CD1c-positive myeloid dendritic cell (primary cell): ENCODE measurements around the gene NKAIN2.
"Not testable (repeated sequence)": the region's sequence is repeated elsewhere in the genome, so short reads cannot be mapped to it uniquely, and the experiment has no call there.

Source experiments
- DNase-seq: peaks from one replicate; pipeline ENCODE4 v3.0.0-alpha.2; 2016; ENCODE audit errors: extremely low spot score

Gene NKAIN2

DNA sequence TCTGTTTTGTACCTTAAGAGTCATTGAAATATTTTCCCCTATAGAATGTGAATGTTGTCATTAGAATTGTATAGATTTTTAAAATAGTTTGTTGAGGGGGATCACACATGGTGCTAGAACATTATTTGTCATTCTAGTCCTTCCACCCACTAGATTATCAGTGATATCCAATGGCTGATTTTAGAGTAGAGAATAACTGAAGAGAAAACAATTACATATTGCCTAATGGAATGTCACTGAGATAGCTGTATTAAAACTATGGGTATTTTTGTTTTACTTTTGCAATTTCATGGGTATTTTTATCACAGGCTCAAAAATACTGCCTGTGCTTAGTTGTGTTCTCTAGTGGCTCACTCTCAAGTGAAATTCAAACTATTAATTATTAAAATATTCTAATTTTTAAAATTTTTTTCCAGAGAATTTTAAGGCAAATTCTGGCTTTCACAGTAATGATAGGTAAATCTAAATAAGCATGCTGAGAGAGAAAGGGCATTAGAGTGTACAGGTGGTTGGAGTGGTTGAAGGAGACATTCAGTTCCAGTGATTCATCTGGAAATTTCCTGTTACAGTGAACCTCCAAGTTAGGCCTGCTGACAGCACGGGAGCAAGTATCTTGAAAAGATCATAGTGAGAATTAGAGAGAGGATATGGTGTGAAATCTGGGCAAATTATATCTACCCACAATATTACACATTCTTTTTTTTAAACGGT, 399.6 kb downstream of the NKAIN2 start:
- DNase-seq, result no peak

DNA sequence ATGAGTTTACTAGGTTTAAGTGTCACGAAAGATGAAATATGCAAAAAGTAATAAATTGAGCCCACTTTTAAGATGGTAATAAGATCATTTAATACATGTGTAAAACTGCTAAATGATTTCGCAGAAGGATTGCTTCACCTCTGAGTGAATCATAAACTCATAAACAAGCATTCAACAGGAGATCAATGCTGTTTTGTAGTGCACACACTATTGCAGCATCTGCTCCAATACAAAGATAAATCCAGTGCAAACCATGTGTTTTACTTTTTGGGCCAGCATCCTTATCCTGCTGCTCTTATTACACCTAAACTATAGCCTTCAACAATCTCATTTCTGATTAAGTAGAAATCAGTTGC, 400.1 kb downstream of the NKAIN2 start:
- DNase-seq, result no peak

DNA sequence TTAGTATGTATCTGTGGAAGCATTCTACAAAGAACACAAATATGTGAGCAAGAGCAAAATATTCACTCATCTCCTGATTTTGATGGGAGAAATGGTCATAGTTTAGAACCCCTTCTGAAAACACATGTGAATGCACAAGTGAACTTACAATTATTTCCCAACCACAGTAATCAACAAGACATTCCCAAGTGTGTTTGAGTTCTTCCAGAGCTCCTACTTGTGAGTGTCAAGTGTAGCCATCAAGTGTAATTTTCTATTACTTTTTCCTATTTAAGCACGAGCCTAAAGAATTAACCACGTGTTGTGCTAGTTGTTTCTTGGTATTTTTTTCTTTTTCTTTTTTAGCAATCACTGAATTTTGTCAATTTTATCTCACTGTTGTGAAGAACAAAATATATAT, 402.3 kb downstream of the NKAIN2 start:
- DNase-seq, result no peak

DNA sequence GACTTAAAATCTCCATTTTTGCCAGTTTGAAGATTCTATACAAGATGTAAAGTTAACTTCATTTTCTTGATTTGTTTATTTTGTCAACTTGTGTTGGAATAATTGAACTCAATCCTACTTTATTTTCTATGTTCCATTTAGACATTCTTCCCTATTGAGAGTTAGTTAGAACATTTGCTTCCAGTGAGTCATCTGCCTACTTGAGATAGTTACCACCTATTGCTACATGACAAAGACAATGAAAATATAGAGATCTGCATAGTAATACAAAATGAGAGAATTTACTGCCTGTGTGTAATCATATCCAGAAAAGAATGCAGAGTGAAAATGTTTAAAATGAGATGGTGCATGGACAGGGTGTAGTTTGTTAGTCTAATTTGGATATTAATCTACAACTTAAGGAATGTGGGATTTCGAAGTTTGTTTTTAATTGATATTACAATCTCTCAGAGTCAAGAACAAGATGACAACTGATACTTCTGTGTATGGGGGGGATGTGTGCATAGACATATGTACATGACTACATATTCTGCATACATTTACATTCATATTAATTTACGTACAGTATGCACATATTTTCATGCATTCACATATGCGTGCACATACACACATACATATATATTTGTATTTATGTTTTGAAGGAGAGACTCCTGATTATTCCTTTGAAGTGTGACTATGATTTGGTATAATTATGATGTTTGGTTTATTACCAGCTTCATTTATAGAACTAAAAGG, 420.1 kb downstream of the NKAIN2 start:
- DNase-seq, result no peak

DNA sequence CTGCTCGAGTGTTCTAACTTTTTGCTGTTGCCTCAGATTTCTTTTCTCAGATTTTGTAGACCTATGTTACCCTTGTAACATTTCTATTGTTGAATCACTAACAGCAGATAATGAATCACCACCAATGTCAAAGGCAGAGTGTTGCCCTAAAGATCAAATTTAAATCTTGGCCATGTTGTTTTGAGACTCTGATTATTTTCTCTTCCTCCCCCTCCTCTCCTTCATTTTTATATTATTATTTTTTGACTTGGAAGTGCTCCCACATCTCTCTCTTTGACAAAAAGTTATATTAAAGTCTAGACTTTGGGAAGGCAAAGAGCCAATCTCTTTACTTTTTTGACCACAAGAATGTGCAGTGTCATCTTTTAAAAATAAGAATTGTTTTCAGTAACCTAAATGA, 422.7 kb downstream of the NKAIN2 start:
- no peak for DNase-seq

DNA sequence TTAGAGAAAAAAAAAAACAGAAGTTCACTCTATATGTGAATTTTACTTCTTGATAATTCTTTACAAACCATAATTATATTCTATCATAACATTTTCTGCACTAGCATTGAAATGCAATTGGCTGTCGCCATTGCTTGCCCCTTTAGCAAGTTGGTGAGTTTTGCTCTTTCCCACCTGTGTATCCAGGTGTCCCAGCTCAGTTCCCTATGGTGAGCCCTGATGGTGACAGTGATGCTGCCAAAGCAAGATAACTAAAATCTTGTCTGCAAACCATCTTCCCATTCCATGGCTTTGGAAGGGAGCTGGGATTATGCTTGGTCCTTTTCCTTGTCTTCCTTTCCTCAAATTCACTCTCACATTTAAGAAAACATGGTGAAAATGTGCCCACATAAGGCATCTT, 429.6 kb downstream of the NKAIN2 start:
- no peak for DNase-seq

DNA sequence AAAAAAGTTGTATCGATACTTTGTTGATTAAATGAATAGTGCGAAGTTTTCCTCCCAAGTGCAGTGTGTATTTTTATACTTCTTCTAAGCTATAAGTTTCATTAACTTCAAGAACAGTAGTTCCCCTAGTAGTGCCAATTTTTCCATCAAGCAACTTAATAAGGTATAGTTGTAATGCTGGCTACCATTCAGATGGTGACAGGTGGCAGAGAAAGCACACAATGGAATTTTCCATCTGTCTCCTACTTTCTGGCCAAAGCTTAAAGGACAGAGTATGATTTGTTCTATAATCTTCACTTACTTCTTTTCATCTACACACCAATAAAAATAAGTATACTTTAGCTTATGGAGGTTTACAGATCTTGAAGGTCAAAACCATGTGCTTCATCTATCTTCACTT, 431.1 kb downstream of the NKAIN2 start:
- DNase-seq, result no peak

DNA sequence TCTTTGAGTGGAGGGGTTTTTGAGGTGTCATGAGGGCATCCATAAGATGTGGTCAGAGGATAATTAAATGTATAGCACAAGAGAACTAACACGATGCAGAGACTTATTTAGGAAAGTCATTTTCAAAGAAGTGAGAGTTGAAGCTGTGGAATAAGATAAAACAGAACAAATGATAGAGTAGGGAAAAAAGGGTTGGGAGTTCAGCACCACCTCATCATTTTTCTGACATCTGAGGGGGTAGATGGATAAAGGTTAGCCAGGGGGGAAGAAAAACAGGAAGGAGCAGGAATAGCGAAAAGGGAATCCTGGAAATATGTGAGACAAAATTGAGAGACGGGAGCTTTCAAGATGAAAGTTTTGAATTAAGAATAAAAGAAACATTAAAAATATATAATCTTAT, 434.2 kb downstream of the NKAIN2 start:
- no peak for DNase-seq

DNA sequence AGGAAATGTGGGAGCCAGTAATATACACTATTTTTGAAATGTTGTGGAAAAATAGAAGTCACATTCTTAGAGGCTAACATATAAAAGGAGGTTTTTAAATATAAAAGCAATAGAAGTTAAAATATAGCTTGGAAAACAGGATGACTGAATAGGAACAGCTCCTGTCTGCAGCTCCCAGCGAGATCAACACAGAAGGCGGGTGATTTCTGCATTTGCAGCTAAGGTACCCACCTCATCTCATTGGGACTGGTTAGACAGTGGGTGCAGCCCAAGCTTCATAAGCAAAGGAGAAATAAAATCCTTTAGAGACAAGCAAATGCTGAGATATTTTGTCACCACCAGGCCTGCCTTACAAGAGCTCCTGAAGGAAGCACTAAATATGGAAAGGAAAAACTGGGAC, 434.7 kb downstream of the NKAIN2 start:
- not testable (repeated sequence) for DNase-seq

DNA sequence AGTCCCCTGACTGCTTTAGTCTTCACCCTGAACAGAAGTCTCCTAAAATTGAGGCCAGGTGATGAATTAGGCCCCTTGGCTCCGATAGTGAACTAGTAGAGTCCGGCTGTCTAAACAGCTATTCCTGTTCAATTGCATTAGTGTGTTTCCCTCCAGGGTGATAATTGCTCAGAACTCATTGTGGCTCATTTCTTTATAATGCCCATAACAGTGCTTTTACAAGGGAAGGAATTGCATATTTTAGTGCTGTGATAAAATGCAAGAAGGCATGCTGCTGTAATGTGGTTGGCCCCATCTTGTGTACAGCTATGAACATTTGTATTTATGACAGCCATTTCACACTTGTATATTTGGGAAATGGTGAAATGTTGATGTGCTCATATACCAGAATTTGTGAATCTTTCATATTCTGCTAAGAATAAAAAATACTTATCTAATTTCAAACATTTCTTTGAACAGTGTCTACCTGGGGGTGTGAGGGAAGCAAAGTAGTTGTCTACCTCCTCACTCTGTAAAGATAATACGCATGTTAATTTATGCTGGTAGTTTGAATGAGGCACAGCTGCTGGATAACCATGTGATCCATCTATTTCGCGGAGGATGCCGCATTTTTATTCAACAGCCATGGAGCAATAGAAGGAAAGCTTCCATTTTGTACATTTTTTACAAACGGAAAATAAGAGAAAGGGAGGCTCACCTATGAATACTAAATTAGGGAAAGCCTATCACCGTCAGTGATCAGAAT, 451.4 kb downstream of the NKAIN2 start:
- DNase-seq, result no peak

DNA sequence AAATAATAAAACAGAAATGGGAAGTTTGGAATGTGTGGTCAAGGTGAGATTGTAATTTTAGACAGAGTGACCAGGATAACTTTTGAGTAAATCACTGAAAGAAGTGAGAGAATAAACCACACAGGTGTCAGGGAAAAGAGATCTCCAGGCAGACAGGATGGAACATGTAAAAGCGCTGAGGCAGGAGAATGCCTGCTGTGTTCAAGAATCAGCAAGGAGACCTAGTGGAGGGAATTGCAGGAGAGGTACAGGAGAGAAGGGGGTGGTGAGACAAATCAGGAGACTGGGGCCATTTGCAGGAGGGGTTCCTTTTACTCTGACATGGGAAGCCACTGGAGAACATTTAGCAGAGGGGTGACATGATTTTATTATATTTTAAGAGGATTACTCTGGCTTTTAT, 456.7 kb downstream of the NKAIN2 start:
- DNase-seq, result no peak

DNA sequence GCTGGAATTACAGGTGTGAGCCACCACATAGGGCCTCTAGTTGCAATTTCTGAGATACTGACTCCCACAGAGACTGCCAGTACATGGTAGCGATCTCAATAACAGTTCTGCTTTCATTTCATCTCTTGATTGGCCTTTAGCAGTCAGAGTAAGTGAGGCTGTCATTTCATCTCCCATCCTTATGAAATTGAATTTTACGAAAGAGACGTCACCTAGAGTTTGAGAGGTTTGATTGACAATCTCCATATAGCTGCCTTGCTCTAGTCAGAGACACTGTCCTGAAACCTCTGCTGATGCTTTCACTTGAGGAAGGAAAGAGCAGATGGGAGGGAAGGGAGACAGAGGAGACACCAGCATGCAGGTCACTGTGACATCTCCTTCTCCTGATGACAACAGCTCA, 466.1 kb downstream of the NKAIN2 start:
- no peak for DNase-seq

DNA sequence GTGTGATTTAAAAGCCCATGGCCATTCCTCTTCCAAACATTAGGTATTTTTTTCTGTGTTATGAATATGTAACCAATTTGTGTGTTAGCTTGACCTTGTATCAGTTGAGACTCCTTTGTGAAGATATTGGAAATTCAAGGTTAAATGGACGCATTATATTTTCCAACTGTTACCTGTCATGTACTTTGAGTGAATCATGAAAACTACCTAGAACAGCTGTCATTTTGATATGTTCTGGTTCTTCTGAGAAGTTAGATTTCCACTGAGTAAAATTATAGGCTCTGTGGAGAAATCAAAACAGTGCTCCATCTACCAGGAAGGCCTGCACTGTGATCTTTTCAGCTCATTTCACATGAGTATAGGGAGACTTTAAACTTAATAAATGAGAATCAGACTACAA, 470.0 kb downstream of the NKAIN2 start:
- DNase-seq, result no peak

DNA sequence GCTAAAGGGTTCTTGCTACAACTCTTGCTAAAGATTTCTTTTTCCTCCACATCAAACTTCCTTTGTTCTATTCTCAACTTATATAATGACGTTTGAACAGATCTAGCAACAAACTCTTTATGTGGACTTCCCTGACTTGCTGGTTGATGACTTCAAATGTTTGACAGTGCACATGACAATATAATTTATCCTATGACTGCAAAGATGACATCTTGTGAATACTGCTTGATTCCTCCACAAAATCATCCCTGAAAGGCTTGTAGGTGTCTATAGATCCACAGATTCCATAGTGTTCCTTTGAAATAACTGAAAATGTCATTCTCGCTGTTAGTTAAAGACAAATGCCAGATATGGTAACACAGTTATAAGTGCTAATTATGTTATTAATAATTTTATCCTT, 478.9 kb downstream of the NKAIN2 start:
- DNase-seq, result no peak

DNA sequence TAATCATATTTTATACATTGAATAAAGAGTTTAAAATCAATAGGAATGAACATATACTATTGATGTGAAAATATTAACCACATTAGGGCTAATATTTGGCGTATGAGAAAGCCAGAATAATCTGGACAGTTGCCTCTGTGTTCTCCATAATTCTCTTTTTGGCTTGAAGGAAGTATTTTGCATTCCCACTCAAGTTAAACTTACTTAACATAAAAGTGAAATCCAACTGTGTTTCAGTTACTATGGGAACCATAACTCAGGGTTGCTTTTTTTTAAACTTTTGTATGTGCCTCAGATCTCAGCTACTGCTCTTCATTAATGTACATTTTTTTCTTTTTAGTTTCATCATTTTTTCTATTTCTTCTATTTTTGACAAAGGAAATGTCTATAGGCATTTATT, 479.8 kb downstream of the NKAIN2 start:
- DNase-seq, result no peak

DNA sequence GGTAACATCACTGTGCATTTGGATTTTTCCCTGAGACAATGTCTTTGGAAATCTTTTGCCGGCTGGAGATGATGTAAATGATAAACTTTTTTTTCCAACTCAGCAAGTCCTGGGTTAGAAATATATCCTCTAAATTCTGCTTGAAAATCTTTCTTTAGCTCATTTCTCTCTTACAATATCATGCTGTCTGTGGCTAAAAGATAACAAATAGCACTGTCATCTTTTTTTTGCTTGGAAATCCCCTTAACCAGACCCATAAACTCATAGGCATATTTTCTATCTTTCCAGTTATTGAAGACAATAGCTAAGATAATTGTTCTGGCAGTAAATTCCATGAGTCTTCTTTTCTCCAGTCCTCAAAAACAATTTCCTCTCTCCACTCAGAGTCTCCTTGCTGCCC, 481.5 kb downstream of the NKAIN2 start:
- DNase-seq, result no peak

DNA sequence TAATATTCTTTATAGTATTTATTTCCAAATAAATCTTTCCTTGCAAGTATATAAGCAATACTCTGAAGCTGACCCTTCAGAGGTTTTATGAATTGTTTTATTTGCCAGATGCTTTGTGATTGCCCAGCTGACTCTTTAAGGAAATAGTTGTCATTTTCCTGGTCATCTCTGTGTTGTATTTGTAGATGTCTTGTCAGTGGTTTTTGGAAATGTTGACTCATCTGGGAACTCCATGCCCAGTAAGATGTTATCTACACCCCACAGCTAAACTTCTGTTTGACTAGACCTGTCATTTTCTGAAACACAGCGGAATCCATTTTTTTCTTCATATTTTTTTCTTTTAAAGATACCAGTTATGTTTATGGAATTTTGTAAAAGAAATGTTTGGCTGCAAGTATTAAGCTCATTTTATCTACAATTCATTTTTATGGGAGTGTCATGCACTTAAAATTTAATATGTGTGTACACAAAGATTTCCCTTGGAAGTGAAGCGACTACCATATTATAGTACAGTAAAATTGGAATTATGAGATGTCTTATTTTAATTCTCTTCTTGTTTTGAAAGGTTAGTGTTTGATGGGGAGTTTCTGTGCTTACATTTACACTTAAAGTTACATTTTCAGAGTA, 491.0 kb downstream of the NKAIN2 start:
- DNase-seq, result no peak

DNA sequence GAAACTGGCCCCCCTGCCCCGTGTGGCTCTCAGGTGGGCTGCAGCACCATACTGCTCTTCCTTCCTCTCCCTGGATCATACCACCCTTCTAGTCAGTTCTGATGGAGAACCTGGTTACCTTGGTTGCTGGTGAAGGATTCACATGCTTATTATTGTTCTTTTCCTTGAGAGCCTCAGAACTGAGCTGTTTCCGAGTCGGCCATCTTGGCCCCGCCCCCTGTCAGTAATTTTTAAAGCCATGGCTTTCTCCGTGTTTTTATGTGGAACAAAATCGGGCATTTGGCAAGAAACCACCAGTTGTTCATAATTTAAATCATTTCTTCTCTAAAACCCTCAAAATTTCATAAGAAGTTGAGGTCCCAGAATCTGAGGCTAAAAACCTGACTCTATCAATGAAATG, 493.8 kb downstream of the NKAIN2 start:
- no peak for DNase-seq

DNA sequence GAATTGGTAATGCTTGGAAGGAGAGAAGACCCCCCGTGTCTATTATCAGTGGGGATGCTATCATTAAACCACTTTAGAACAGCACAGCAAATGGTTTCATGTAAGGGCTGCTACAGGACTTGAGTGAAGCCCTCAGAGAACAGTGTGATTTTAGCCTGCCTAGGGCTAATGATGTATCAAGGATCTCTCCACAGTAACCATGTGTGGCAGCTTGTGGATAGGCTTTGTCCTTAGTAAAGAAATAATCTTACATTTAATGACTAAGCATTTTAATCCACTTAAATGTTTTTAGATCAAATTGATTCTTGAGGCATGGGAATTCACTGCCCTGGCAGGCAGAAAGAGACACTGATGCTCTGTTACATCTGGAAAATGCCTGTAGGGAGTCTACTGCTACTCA, 495.1 kb downstream of the NKAIN2 start:
- no peak for DNase-seq

DNA sequence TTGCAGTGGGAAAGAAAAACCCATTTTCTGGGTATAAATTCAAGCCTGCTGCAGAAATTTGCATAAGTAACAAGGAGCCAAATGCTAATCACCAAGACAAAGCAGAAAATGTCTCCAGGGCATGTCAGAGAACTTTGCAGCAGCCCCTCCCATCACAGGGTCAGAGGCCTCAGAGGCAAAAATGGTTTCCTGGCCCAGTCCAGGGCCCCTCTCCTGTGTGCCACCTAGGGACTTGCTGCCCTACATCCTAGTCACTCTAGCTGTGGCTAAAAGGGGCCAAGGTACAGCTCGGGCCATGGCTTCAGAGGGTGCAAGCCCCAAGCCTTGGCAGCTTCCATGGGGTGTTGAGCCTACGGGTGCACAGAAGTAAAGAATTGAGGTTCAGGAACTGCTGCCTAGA, 497.2 kb downstream of the NKAIN2 start:
- DNase-seq, result not testable (repeated sequence)

DNA sequence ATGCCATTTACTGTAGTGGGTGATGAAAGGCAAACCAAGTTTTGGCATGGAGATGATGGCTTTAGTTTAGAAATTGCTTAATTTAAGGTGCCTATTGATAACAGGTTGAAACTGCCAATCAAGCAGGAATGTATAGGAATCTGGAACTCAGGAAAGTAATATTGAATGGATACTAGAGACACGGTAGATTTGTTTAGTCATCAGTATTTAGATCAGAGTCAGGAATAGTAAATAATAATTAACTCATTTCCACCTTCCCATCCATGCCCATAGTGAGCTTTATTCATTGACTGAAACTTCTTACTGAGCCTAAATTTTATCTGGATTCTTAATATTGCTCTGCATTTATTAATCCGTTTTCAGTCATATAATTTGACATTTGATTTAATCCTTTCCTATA, 500.3 kb downstream of the NKAIN2 start:
- no peak for DNase-seq

DNA sequence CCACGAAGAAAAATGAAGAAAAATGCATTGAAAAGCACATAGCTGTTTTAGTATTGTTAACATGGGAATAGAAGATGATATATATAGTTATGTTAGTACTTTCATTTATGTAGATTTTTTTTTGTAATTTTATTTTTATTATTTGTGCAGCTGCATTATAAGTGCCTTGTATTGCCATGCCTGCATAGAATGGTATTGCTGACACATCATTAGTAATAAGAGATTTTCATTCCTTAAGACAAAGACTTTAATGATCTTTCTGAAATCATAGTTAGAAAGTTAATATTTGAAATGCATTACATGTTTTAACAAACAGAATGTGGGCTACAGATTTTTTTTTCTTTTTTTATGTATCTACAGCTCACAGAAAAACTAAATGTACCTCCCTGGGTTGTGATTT, 506.5 kb downstream of the NKAIN2 start:
- DNase-seq, result no peak

DNA sequence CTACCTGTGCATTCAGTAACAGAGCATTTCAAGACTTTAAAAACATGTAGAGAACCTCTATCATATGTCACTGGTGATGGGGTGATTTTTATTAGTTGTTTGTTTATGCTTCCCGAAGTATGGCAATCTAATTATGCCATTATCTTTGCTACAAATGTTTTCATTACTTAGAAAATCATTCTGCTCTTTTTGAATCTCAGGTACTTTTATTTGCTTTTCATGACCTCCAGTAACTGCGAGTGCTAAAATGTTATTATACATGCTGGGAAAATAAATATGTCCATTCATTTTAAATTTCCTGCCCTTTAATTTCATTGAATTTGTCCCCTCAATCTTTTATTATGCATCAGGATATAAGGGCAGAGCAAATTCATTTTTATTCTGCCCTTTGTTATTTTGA, 515.7 kb downstream of the NKAIN2 start:
- DNase-seq, result no peak
